HL-60 (cell line): ENCODE measurements around the gene ACE.

Source experiments
- DNase-seq, 2 experiments: peaks; one replicate each; pipeline ENCODE4 v3.0.0-alpha.2; 2010 to 2020; ENCODE audit warnings: low read depth in 1 of 2, low spot score in 1 of 2
- H3K27ac ChIP-seq: fragments of 250-450 bp; sonication (Bioruptor Pico); replicated peaks from 2 replicates; pipeline ENCODE4 v1.5.1; 2020; ENCODE audit warnings: mild to moderate bottlenecking, moderate library complexity
- H3K27me3 ChIP-seq: fragments of 250-450 bp; sonication (Bioruptor Pico); 2 replicates; pipeline ENCODE4 v1.5.1; 2021; ENCODE audit warnings: mild to moderate bottlenecking, moderate library complexity; ENCODE audit not compliant: insufficient read depth, poor library complexity, severe bottlenecking
- H3K4me3 ChIP-seq: replicated peaks from 2 replicates; pipeline ENCODE4 v1.5.1; 2011; ENCODE audit warnings: mild to moderate bottlenecking, control low read depth, low read length; ENCODE audit not compliant: insufficient read depth
- CTCF ChIP-seq: IDR thresholded peaks from one replicate; pipeline ENCODE4 v1.5.1; 2011; ENCODE audit warnings: low read length, control low read depth, inconsistent platforms; ENCODE audit not compliant: insufficient read depth
- GABPA ChIP-seq: IDR thresholded peaks from 2 replicates; pipeline ENCODE4 v1.6.1; 2012; ENCODE audit warnings: low read depth
- POLR2AphosphoS5 ChIP-seq: IDR thresholded peaks from 2 replicates; pipeline ENCODE4 v1.6.1; 2012; ENCODE audit warnings: low read depth
- SPI1 ChIP-seq: IDR thresholded peaks from 2 replicates; pipeline ENCODE4 v1.6.1; 2012; ENCODE audit warnings: low read depth, mild to moderate bottlenecking, borderline replicate concordance
- TF ChIP-seq, protein P1 (sequence below): IDR thresholded peaks from 2 replicates; pipeline ENCODE4 v1.6.1; 2012; ENCODE audit warnings: low read depth; ENCODE audit not compliant: insufficient replicate concordance

The ACE gene

DNA sequence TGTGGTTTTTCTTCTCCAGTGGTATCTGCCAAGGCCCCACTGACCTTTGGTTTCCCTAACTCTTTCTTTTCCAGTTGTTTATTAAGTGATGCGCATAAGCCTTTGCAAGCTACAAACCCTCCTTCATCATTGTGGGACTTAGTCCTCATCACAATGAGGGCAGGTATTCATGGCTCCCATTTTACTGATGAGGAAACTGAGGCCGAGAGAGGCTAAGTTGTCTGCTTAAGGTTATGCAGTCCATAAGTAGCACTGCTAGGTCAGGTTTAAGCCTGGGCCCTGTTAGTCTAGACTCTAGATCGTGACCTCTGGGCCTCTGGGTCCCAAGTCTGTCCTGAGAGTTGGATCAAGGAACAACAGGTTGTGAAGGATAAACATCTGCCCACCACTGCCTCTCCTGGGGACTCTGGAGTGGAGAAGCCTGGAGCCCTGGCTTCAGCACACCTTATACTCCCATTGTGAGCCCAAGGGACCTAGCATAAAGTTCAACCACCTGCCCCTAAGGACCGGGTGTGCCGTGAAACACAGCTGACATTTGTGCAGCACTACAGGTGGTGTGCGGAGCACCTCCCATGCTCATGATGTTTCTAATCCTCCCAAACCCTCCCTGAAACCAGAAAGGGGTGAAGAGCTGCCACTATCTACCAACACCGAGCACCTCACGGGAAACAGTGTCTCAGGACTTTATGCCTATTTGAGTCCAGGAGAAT lies 41.1 kb downstream of the ACE start:
- Histone ChIP-seq H3K27me3 (no peaks in the 10 kb centered on the region), H3K4me3 (no peak overlapping the region), H3K27ac (no peak overlapping the region)
- TF ChIP-seq POLR2AphosphoS5 (no peak), GABPA (no peak), SPI1 (no peak)
- TF ChIP-seq, protein P1, sequence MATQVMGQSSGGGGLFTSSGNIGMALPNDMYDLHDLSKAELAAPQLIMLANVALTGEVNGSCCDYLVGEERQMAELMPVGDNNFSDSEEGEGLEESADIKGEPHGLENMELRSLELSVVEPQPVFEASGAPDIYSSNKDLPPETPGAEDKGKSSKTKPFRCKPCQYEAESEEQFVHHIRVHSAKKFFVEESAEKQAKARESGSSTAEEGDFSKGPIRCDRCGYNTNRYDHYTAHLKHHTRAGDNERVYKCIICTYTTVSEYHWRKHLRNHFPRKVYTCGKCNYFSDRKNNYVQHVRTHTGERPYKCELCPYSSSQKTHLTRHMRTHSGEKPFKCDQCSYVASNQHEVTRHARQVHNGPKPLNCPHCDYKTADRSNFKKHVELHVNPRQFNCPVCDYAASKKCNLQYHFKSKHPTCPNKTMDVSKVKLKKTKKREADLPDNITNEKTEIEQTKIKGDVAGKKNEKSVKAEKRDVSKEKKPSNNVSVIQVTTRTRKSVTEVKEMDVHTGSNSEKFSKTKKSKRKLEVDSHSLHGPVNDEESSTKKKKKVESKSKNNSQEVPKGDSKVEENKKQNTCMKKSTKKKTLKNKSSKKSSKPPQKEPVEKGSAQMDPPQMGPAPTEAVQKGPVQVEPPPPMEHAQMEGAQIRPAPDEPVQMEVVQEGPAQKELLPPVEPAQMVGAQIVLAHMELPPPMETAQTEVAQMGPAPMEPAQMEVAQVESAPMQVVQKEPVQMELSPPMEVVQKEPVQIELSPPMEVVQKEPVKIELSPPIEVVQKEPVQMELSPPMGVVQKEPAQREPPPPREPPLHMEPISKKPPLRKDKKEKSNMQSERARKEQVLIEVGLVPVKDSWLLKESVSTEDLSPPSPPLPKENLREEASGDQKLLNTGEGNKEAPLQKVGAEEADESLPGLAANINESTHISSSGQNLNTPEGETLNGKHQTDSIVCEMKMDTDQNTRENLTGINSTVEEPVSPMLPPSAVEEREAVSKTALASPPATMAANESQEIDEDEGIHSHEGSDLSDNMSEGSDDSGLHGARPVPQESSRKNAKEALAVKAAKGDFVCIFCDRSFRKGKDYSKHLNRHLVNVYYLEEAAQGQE, result no peak
- DNase-seq, result no peak

DNA sequence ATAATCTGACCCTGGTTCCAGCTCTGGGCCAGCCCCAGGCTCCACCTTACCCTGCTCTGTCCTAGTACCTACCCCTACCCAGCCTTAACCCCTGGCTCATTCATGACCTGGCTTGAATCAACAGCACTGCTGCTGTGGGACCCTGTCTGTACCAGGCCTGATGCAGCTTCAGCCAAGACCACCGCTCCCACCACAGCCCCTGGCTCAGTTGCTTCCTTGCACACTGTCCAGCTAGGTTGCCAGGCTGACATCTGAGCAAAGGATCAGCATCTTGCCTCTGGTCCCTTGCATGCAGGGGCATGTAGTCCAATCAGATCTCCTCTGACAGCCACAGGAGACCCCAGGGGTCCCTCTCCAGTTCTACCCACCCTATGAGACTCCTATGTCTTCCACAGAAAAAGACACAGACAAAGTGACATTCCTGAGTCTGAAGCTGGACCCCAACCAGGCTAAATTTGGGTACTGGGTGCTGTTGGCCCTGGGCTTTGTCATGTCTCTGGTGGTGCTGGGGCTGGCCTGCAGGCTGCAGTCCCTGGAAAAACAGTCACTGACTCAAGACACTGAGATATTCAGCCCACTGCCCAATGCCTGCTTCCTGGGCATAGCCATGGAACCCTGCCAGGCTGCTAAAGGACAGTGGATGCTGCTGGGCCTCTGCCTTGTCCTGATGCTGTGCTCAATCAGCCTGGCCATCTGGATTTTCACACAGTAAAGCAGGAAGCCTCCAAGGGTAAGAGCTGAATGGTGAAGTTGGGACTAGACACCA lies 42.4 kb downstream of the ACE start:
- no peak overlapping the region for H3K27ac ChIP-seq
- peaks cover 8% of the 10 kb centered on the region for H3K27me3 ChIP-seq
- no peak for TF ChIP-seq CTCF
- no peak for TF ChIP-seq SPI1
- TF ChIP-seq GABPA, result no peak
- no peak for TF ChIP-seq POLR2AphosphoS5
- TF ChIP-seq, protein P1, result no peak

GRCh38 chr17:63519972-63520882 lies 43.4 kb downstream of the ACE start:
- H3K27me3 ChIP-seq, result peaks cover 9% of the 10 kb centered on the region
- no peak for DNase-seq
- H3K27ac ChIP-seq, result no peak overlapping the region
- no peak overlapping the region for H3K4me3 ChIP-seq
- no peak for TF ChIP-seq CTCF
- no peak for TF ChIP-seq GABPA
- TF ChIP-seq SPI1, result no peak
- TF ChIP-seq, protein P1, result no peak
- TF ChIP-seq POLR2AphosphoS5, result no peak

More for the DNA sequence above, 42.4 kb downstream of the ACE start:
- no peak overlapping the region for H3K4me3 ChIP-seq
- no peak for DNase-seq
